Liver (tissue), 9 donors: Measurements from ENCODE around the gene CLIP1. TPM values are rescaled to one million over a fixed set of nuclear protein-coding genes. Genes with fewer than 3 reads are reported as not detected.

ENCODE experiments used
- DNase-seq: peaks from one replicate; pipeline ENCODE4 v3.0.0-alpha.2; 2017; ENCODE audit warnings: low spot score
- H3K27ac ChIP-seq, 2 donors: one replicate each; pipeline ENCODE4 v1.7.0; 2013; ENCODE audit warnings: inconsistent platforms in 2 of 2, low read length in 2 of 2, control low read depth in 1 of 2, low read depth in 1 of 2, mild to moderate bottlenecking in 1 of 2
- H3K27me3 ChIP-seq, 4 donors: one replicate each; pipeline versions ENCODE4 v1.6.1 to v1.7.0; 2013; ENCODE audit warnings: low read length in 3 of 4, inconsistent platforms in 1 of 4, mild to moderate bottlenecking in 1 of 4, moderate library complexity in 1 of 4; ENCODE audit not compliant: control insufficient read depth in 4 of 4, insufficient read depth in 4 of 4
- H3K36me3 ChIP-seq, 4 donors: one replicate each; pipeline versions ENCODE4 v1.6.1 to v1.7.0; 2013; ENCODE audit warnings: low read length in 3 of 4, mild to moderate bottlenecking in 3 of 4, low read depth in 1 of 4, moderate library complexity in 1 of 4; ENCODE audit not compliant: control insufficient read depth in 4 of 4, insufficient read depth in 3 of 4
- H3K4me1 ChIP-seq, 4 donors: one replicate each; pipeline versions ENCODE4 v1.6.1 to v1.7.0; 2013; ENCODE audit warnings: low read length in 3 of 4, mild to moderate bottlenecking in 3 of 4, moderate library complexity in 1 of 4; ENCODE audit not compliant: control insufficient read depth in 4 of 4, insufficient read depth in 4 of 4
- H3K4me3 ChIP-seq, 3 donors: one replicate each; pipeline versions ENCODE4 v1.6.1 to v1.7.0; 2013; ENCODE audit warnings: low read length in 3 of 3, control low read depth in 1 of 3, low read depth in 1 of 3, mild to moderate bottlenecking in 1 of 3
- H3K9ac ChIP-seq, 2 donors: one replicate each; pipeline ENCODE4 v1.7.0; 2013; ENCODE audit warnings: low read length in 2 of 2, mild to moderate bottlenecking in 2 of 2, moderate library complexity in 2 of 2, control low read depth in 1 of 2, low read depth in 1 of 2
- H3K9me3 ChIP-seq, 4 donors: one replicate each; pipeline versions ENCODE4 v1.6.1 to v1.7.0; 2013; ENCODE audit warnings: low read length in 3 of 4; ENCODE audit not compliant: control insufficient read depth in 4 of 4
- ATF3 ChIP-seq: IDR thresholded peaks from 2 replicates; pipeline ENCODE4 v1.6.1; 2016; ENCODE audit warnings: antibody characterized with exemption
- CTCF ChIP-seq: fragments of 150-350 bp; IDR thresholded peaks from 2 replicates; pipeline ENCODE4 v1.5.1; 2017; ENCODE audit warnings: improper control_type of control experiment, low read depth, low read length; ENCODE audit not compliant: missing input control
- EGR1 ChIP-seq, 2 donors: IDR thresholded peaks; 2 replicates each; pipeline ENCODE4 v1.6.1; 2016 to 2018; ENCODE audit warnings: antibody characterized with exemption in 2 of 2, low read depth in 2 of 2
- FOXA1 ChIP-seq: IDR thresholded peaks from 2 replicates; pipeline ENCODE4 v1.6.1; 2016; ENCODE audit warnings: antibody characterized with exemption
- FOXA2 ChIP-seq: IDR thresholded peaks from 2 replicates; pipeline ENCODE4 v1.6.1; 2016; ENCODE audit warnings: antibody characterized with exemption
- GABPA ChIP-seq, 2 donors: IDR thresholded peaks in 1 of 2; conservative IDR thresholded peaks in 1 of 2; 2 replicates each; pipeline ENCODE4 v1.6.1; 2016; ENCODE audit warnings: antibody characterized with exemption in 2 of 2, mild to moderate bottlenecking in 1 of 2, moderate library complexity in 1 of 2
- HNF4A ChIP-seq, 2 donors: conservative IDR thresholded peaks; 2 replicates each; pipeline ENCODE4 v1.6.1; 2016; ENCODE audit warnings: antibody characterized with exemption in 2 of 2, mild to moderate bottlenecking in 2 of 2
- HNF4G ChIP-seq: IDR thresholded peaks from 2 replicates; pipeline ENCODE4 v1.6.1; 2016; ENCODE audit warnings: antibody characterized with exemption
- JUND ChIP-seq, 2 donors: IDR thresholded peaks; 2 replicates each; pipeline ENCODE4 v1.6.1; 2016; ENCODE audit warnings: antibody characterized with exemption in 2 of 2
- MAX ChIP-seq: IDR thresholded peaks from 2 replicates; pipeline ENCODE4 v1.6.1; 2016; ENCODE audit warnings: antibody characterized with exemption
- NR2F2 ChIP-seq: IDR thresholded peaks from 2 replicates; pipeline ENCODE4 v1.6.1; 2016; ENCODE audit warnings: antibody characterized with exemption
- RAD21 ChIP-seq, 2 donors: IDR thresholded peaks; 2 replicates each; pipeline ENCODE4 v1.6.1; 2016; ENCODE audit warnings: antibody characterized with exemption in 2 of 2, mild to moderate bottlenecking in 2 of 2
- REST ChIP-seq: IDR thresholded peaks from 2 replicates; pipeline ENCODE4 v1.6.1; 2016; ENCODE audit warnings: antibody characterized with exemption, mild to moderate bottlenecking
- RXRA ChIP-seq, 2 donors: IDR thresholded peaks; 2 replicates each; pipeline ENCODE4 v1.6.1; 2017 to 2018; ENCODE audit warnings: antibody characterized with exemption in 2 of 2, mild to moderate bottlenecking in 1 of 2
- SP1 ChIP-seq: IDR thresholded peaks from 2 replicates; pipeline ENCODE4 v1.6.1; 2018; ENCODE audit warnings: antibody characterized with exemption, mild to moderate bottlenecking
- TAF1 ChIP-seq: conservative IDR thresholded peaks from 2 replicates; pipeline ENCODE4 v1.6.1; 2016; ENCODE audit warnings: antibody characterized with exemption, mild to moderate bottlenecking
- YY1 ChIP-seq: IDR thresholded peaks from 2 replicates; pipeline ENCODE4 v1.6.1; 2016; ENCODE audit warnings: antibody characterized with exemption, mild to moderate bottlenecking
- ZBTB33 ChIP-seq: IDR thresholded peaks from 2 replicates; pipeline ENCODE4 v1.6.1; 2016; ENCODE audit warnings: antibody characterized with exemption
- WGBS: extraction: QIAGEN DNeasy Blood & Tissue Kit; methylation state at CpG from one replicate; pipeline ENCODE4 v1.1.7; 2013; 5-methylcytosine and 5-hydroxymethylcytosine counted together
- polyA plus RNA-seq, 2 donors: library from polyadenylated mRNA; stranded (reverse) in 1 of 2; unstranded in 1 of 2; fragments of 200-250 nt in 1 of 2; fragments of >200 nt in 1 of 2; fragmentation: Nextera tagmentation in 1 of 2; extraction: Ambion mirVana in 1 of 2; gene quantifications; one replicate each; pipeline versions ENCODE4 v1.2.1 to v1.2.3, GENCODE V29; 2013 to 2015
- total RNA-seq, 2 donors: library from RNA; depleted of rRNA; stranded (reverse); fragments of >200 nt; gene quantifications; one replicate each; pipeline ENCODE4 v1.2.3, GENCODE V29; 2014
- donor health status: healthy.
- donor health status: healthy.
- donor health status: healthy.
- donor health status: healthy.
- donor health status: healthy.

The CLIP1 gene
- total and polyA plus RNA-seq, 4 donors: 13.0 to 41.9 (median 26.0) TPM

DNA sequence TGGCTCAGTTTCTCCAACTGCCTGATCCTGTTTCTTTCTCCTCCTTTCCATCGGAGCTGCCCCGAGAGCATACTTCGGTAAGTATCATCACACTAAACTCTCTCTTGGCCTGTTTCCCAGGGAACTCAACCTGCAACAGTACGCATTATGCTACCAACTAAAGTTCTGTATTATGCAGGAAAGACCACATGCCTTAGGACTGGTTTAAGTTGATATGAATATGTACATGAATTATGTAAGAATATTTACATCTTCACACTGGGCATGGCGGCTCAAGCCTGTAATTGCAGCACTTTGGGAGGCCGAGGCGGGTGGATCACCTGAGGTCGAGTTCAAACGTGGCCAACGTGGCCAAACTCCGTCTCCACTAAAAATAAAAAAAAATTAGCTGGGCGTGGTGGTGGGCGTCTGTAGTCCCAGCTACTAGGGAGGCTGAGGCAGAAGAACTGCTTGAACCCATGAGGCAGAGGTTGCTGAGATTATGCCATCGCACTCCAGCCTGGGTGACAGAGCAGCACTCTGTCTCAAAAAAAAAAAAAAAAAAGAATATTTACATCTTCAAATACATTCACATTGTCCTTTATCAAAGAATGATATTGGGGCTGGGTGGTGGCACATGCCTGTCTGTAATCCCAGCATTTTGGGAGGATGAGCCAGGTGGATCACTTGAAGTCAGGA is 124.3 kb downstream of the CLIP1 start:
- TF ChIP-seq GABPA (IDR thresholded peaks at IDR 0.05 in 1 of 2, conservative IDR thresholded peaks at IDR 0.05 in 1 of 2) (no peak), REST (no peak), HNF4G (no peak), RXRA (IDR thresholded peaks at IDR 0.05) (no peak), CTCF (no peak), EGR1 (IDR thresholded peaks at IDR 0.05; ENCODE audit: low read depth in 2 of 2) (no peak), SP1 (no peak), RAD21 (IDR thresholded peaks at IDR 0.05) (no peak), HNF4A (conservative IDR thresholded peaks at IDR 0.05) (no peak), ZBTB33 (no peak), MAX (no peak), ATF3 (no peak), FOXA1 (no peak), YY1 (no peak), TAF1 (no peak)
- WGBS: 95% methylated on average over 14 of the region's 14 CpGs
- Histone ChIP-seq H3K4me1 (no peaks in the 10 kb centered on the region), H3K9ac (no peak overlapping the region), H3K27ac (no peak overlapping the region), H3K27me3 (no peaks in the 10 kb centered on the region), H3K36me3 (peaks cover 6 to 49% (median 33%) of the 10 kb centered on the region in 4 donors), H3K9me3 (no peaks in the 10 kb centered on the region), H3K4me3 (no peak overlapping the region)
- DNase-seq: no peak

GRCh38 chr12:122297494-122297893 is 125.0 kb downstream of the CLIP1 start:
- Histone ChIP-seq H3K36me3 (peaks cover 6 to 48% (median 33%) of the 10 kb centered on the region in 4 donors), H3K4me3 (no peak overlapping the region), H3K9me3 (no peaks in the 10 kb centered on the region), H3K27me3 (no peaks in the 10 kb centered on the region), H3K9ac (no peak overlapping the region), H3K27ac (no peak overlapping the region), H3K4me1 (no peaks in the 10 kb centered on the region)
- 96% methylated on average over 9 of the region's 9 CpGs for WGBS
- DNase-seq: no peak
- TF ChIP-seq FOXA1 (no peak), MAX (no peak), EGR1 (IDR thresholded peaks at IDR 0.05; ENCODE audit: low read depth in 2 of 2) (no peak), JUND (IDR thresholded peaks at IDR 0.05) (no peak), NR2F2 (no peak), CTCF (no peak), RAD21 (IDR thresholded peaks at IDR 0.05) (no peak), ATF3 (no peak), HNF4G (no peak), RXRA (IDR thresholded peaks at IDR 0.05) (no peak), FOXA2 (no peak), SP1 (no peak), YY1 (no peak)
